HG03103 (cell line): ENCODE measurements around the gene ADGRE3.
"Not testable (repeated sequence)": the region's sequence is repeated elsewhere in the genome, so short reads cannot be mapped to it uniquely, and the experiment has no call there.

Experiments
- ATAC-seq: cut with Tn5 transposase; IDR thresholded peaks from one replicate; pipeline ENCODE4 v1.9.1; 2021; ENCODE audit warnings: low read depth; ENCODE audit not compliant: unreplicated experiment

Gene ADGRE3

GRCh38 chr19:14670408-14670807, 4.2 kb downstream of the ADGRE3 start:
- no peak for ATAC-seq

- ATAC-seq = no peak
These were observed 4.7 kb downstream of the ADGRE3 start for GRCh38 chr19:14669940-14670339.

- ATAC-seq = no peak
These were observed 13.2 kb downstream of the ADGRE3 start for GRCh38 chr19:14661372-14661924.

DNA sequence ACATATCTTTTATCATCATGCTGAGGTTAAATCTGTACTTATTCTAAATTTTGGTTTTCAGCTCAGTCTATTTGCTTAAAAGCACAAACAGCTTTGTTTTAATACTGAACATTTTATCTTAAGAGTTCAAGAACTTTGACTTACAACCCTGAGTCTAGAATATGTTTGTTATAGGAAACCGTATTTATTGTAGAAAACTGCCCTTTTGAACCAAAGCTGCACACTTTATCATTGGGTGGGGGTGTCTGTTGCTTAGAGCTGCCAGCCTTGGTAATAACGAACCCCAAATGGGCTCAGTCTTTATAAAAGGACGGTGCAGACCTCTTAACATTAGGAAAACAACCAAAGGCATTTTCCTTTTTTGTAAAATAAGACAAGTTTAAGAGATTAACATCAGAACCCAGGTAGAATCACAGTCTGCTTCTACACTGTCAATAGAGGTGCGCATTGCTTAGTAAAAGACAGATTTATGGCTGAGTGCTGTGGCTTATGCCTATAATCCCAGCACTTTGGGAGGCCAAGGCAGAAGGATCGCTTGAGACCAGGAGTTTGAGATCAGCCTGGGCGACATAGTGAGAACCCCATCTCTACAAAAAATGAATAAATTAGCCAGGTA, 14.7 kb downstream of the ADGRE3 start:
- no peak for ATAC-seq

DNA sequence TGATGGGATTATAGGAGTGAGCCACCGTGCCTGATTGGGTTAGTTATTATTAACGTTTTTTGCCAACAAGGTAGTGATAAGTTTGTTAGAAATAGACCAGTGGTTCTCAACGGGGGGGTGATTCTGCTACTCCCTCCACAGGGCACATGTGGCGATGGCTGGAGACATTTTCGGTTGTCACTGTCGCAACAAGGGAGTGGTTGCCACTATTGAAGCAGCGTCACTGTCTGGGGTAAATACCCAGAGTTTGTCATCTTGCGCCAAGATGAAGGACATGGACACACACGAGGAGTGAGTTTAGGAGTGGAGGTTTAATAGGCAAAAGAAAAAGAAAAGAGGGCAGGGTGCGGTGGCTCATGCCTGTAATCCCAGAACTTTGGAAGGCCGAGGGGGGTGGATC, 18.9 kb downstream of the ADGRE3 start:
- no peak for ATAC-seq

GRCh38 chr19:14654786-14655560, 19.7 kb downstream of the ADGRE3 start:
- no peak for ATAC-seq

- ATAC-seq = no peak
These were observed 24.5 kb downstream of the ADGRE3 start for GRCh38 chr19:14650161-14650560.

DNA sequence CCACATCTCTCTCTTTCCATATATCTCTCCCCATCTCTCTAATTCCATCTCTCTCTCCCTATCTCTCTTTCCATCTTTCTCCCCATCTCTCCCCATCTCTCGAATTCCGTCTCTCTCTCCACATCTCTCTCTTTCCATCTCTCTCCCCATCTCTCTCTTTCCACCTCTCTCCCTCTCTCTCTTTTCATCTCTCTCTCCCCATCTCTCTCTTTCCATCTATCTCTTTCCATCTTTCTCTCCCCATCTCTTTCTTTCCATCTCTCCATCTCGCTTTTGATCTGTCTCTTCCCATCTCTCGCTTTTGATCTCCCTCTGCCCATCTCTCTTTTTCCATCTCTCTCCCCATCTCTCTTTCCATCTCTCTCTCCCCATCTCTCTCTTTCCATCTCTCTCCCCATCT, 25.6 kb downstream of the ADGRE3 start:
- ATAC-seq = no peak

- no peak for ATAC-seq
These were observed 26.1 kb downstream of the ADGRE3 start for GRCh38 chr19:14648506-14648905.

DNA sequence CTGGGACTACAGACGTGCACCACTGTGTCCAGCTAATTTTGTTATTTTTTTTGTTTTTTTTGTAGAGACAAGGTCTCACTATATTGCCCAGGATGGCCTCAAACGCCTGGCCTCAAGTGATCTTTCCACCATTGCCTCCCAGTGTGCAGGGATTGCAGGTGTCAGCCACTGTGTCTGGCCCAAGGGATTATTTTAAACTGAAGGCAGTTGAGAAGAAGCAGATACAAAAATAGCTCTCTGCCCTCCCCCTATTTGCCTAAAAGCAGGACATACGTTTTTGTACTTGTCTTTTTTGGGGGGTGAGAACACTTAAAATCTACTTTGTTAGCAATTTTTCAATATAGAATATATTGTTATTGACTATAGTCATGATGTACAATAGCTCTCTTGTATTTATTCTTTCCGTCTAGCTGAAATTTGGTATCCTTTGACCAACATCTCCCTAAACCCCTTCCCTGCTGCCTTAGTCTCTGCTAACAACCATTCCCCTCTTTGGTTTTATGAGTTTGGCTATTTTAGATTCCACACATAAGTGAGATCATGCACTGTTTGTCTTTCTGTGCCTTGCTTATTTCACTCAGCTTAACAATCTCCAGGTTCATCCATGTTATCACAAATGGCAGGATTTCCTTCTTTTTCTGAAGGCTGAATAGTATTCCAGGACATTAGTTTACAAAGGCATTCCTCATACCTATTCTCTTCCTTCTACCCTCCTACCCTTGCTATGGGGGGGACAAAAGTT, 34.9 kb downstream of the ADGRE3 start:
- ATAC-seq = no peak

DNA sequence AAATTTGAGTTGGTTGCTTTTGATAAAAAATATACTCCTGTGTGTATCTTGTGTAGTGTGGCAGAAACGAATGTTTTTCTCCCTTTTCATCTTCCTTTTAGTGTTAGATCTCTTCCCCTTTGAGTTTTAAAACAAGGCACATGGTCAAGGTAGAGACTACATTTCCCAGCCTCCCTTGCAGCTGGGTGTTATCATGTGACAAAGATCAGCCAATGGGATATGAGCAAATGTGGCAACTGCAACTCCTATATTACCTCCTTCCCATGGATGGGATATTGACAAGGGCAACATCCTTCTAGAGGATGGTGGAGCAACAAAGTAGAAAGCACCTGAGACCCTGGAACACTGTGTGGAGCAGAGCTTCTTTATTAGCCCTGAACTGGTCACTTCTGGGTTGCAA, 42.4 kb downstream of the ADGRE3 start:
- ATAC-seq = no peak

DNA sequence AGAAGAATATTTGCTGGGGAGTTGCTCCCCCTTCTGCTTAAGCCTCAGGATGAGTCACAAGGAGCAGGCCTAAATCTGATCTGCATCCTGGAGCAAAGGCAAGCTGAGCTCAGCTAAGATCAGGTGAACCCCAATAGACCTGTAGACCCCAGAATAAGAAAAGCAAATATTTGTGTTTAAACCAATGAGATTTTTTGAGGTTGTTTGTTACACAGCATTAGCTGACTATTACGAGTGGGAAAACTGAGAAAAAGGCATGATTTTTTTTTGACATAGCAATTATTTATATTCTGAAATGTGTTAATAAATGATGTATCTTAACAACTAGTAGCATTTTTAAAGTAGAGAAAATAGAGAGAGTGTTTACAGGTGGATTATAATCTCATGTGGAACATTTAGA, 45.1 kb downstream of the ADGRE3 start:
- no peak for ATAC-seq

DNA sequence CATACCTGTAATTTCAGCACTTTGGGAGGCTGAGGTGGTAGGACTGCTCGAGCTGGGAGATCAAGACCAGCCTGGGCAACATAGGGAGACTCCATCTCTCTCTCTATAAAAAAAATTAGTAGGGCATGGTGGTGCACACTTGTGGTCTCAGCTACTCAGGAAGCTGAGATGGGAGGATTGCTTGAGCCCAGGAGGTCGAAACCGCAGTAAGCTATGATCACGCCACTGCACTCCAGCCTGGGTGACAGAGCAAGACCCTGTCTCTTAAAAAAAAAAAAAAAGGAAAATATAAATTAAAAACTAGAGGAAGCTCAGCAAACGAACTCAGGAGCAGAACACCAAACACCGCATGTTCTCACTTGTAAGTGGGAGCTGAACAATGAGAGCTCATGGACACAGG, 50.2 kb downstream of the ADGRE3 start:
- ATAC-seq = not testable (repeated sequence)

DNA sequence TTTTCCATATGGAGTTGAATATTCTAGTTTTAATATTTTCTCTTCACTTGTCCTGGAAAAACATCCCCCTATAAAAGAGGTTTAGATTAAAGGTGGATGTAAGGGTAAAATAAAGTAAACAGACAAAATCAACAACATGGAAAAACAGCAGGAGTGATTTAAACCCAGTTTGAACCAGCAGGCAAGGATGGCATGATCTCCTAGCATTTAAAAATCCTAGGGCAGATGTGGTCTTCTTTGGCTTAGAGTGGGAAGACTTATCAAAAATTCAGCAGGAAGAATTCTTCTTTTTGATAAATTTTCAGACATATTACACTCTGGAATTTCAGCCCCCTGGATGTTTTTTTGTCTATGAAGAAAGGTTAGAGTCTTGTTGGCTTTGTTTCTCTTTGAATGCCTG, 55.2 kb downstream of the ADGRE3 start:
- no peak for ATAC-seq

DNA sequence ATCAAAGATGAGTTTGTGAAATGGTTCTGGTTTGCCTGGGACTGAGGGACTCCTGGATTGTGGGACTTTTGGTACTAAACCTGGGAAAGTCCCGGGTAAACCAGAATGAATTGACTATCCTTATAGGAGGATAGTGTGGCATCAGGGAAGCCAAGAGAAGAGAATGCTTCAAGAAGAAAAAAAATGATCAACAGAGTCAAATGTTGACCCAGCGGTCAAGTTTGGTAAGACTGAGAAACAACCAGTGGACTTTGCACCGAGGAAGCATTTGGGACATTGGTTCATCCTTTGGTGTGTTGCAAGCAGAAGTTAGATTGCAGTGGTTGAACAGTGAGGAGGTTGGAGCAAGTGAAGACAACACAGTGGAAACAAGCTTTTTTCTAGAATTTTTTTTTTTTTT, 58.2 kb downstream of the ADGRE3 start:
- ATAC-seq = no peak

- ATAC-seq = no peak
These were observed 59.0 kb downstream of the ADGRE3 start for GRCh38 chr19:14615623-14616022.

GRCh38 chr19:14614099-14614412, 60.6 kb downstream of the ADGRE3 start:
- no peak for ATAC-seq

- not testable (repeated sequence) for ATAC-seq
These were observed 61.1 kb downstream of the ADGRE3 start for GRCh38 chr19:14613399-14614098.

GRCh38 chr19:14612657-14613056, 62.0 kb downstream of the ADGRE3 start:
- ATAC-seq = no peak

DNA sequence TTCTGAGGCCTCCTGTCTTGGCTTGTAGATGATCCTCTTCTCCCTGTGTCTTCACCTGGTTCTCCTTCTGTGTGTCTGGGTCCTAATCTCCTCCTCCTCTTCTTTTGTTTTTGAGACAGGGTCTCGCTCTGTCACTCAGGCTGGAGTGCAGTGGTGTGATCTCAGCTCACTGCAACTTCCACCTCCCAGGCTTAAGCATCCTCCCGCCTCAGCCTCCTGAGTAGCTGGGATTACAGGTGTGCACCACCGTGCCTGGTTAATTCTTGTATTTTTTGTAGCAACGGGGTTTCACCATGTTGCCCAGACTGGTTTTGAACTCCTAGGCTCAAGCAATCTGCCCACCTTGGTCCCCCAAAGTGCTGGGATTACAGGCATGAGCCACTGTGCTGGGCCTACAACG, 62.4 kb downstream of the ADGRE3 start:
- not testable (repeated sequence) for ATAC-seq

GRCh38 chr19:14611051-14611450, 63.6 kb downstream of the ADGRE3 start:
- no peak for ATAC-seq
